GM06990 (cell line): Measurements from ENCODE around the gene SNRPB.

ENCODE experiments used
- DNase-seq: peaks from one replicate; pipeline ENCODE4 v3.0.0-alpha.2; 2011; ENCODE audit not compliant: insufficient read length; ENCODE audit errors: extremely low read depth
- H3K27me3 ChIP-seq: replicated peaks from 2 replicates; pipeline ENCODE4 v1.6.0; 2011; ENCODE audit warnings: low read length; ENCODE audit not compliant: control insufficient read depth, insufficient read depth
- H3K36me3 ChIP-seq: 2 replicates; pipeline ENCODE4 v1.5.1; 2011; ENCODE audit warnings: low read length; ENCODE audit not compliant: control insufficient read depth, insufficient read depth
- H3K4me3 ChIP-seq: replicated peaks from 2 replicates; pipeline ENCODE4 v1.5.1; 2011; ENCODE audit warnings: low read depth, mild to moderate bottlenecking, control low read depth, low read length
- TF ChIP-seq, protein P1 (sequence below): IDR thresholded peaks from 2 replicates; pipeline ENCODE4 v1.5.1; 2011; ENCODE audit warnings: low read length, control low read depth, mild to moderate bottlenecking, inconsistent platforms; ENCODE audit not compliant: insufficient read depth, poor library complexity, severe bottlenecking

Gene SNRPB

DNA sequence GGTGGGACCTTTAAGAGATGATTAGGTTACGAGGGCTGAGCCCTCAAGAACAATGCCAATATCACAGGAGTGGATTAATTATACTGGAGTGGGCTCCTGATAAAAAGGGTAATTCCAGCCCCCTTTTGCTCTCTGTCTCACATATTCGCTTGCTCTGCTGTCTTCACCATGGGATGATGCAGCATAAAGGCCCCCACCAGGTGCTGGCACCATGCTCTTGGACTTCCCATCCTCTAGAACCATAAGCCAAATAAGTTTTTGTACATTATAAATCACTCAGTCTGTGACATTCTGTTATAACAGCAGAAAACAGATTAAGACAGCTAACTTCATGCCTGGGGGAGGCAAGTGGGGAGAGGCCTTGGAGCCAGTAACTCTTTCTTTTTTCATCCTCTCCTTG is 9.8 kb upstream of the SNRPB start:
- TF ChIP-seq, protein P1, sequence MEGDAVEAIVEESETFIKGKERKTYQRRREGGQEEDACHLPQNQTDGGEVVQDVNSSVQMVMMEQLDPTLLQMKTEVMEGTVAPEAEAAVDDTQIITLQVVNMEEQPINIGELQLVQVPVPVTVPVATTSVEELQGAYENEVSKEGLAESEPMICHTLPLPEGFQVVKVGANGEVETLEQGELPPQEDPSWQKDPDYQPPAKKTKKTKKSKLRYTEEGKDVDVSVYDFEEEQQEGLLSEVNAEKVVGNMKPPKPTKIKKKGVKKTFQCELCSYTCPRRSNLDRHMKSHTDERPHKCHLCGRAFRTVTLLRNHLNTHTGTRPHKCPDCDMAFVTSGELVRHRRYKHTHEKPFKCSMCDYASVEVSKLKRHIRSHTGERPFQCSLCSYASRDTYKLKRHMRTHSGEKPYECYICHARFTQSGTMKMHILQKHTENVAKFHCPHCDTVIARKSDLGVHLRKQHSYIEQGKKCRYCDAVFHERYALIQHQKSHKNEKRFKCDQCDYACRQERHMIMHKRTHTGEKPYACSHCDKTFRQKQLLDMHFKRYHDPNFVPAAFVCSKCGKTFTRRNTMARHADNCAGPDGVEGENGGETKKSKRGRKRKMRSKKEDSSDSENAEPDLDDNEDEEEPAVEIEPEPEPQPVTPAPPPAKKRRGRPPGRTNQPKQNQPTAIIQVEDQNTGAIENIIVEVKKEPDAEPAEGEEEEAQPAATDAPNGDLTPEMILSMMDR = no peak
- Histone ChIP-seq H3K27me3 (no peaks in the 10 kb centered on the region), H3K4me3 (no peak overlapping the region), H3K36me3 (peaks cover 14% of the 10 kb centered on the region)
- DNase-seq = no peak

DNA sequence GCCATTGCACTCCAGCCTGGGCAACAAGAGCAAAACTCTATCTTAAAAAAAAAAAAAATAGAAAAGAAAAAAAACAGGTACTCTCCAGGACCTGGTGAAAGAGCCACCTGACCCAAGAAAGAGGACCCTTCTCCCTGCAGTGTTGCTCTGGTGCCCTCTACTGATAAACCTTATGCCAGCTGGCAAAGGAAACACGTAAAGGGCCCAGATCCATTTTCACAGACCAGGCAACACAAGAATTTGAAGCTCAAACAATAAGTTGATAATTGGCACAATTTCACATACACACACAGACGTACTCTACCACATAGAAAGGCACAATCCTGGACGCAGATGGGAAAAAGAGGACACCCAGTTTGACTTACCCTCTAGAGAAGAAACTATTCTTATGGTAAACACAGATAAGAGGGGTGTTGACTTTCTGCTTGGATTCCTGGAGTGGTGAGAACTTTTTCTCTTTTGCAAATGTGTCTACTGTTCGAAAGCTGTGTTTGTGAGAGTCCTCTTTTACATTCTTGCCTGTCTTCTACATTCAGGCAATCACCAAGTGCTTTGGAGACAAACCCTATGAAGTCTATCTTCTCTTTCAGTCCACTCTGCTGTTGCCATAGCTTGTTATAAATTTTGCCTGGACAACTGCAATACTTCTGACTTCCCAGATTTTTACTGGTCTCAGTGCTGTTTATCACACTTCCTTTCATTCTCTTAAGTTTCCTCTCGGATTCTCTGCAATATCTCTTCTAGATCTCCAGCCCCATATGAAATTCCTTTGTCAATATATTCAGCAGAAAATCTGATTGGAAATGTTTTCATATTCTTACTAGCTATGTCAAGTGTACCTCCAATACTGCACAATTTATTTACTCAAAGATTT is 6.4 kb upstream of the SNRPB start:
- H3K4me3 ChIP-seq = no peak overlapping the region
- H3K27me3 ChIP-seq = no peaks in the 10 kb centered on the region
- no peak for DNase-seq
- TF ChIP-seq, protein P1 = peak; percentile 27
- no peaks in the 10 kb centered on the region; the same call in 1 of the 2 replicates for H3K36me3 ChIP-seq

DNA sequence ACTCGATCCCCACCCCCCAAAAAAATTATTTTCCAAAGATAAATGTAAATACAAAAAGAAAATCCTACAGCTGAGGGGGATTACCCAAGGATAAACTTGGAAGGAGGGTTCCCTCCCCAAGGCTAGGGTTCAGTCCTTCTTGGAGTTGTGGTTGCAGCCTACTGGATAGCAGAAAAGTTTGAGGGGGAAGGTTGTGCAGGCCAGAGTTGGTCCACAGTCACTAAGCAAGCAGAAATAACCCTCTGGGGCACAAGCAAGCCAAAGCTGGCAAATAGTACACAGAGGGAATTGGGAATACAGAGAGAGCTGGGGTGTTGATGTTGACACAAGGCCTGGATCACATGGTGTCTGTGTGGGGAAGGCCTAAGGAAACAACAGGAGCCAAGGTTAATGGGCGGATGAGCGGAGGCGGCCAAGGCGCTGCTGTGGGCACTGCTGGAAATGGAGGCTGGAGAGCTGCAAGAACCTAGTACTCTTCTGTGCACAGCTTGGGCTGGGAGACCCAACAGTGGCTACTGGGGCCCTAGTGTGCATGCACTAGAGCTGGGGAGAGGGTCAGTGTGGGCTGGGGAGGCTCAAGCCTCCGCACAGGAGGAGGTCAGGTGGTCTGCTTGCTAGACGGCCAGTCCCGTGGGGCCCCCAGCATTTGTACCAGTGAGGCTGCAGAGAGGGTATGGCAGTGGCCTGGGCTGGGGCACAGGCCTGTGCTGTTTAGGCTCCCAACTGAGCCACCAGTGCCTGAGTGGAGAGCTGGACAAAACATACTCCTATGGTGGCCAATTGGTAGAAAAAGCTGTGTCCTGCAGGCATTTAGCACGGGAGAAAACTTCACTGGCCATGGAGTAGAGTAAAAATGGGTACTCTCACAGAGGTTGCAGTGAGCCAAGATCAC is 5.5 kb upstream of the SNRPB start:
- TF ChIP-seq, protein P1 = no peak
- Histone ChIP-seq H3K36me3 (no peaks in the 10 kb centered on the region; the same call in 1 of the 2 replicates), H3K27me3 (no peaks in the 10 kb centered on the region)

DNA sequence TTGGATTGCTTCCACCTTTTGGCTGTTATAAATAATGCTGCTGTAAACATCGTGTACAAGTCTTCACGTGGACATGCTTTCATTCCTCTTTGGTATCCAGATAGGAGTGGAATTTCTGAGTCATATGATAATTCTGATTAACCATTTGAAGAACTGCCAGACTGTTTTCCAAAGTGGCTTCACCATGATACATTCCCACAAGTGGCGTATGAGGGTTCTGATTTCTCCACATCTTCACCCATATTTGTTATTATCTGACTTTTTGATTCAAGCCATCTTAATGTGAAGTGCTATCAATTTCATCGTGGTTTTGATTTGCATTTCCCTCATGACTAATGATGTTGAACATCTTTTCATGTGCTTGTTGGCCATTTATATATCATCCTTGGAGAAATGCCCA is 2.9 kb upstream of the SNRPB start:
- no peaks in the 10 kb centered on the region for H3K36me3 ChIP-seq
- DNase-seq = no peak
- TF ChIP-seq, protein P1 = no peak
- H3K4me3 ChIP-seq = no peak overlapping the region
- H3K27me3 ChIP-seq = no peaks in the 10 kb centered on the region

More for the DNA sequence above, 5.5 kb upstream of the SNRPB start:
- no peak for DNase-seq
- H3K4me3 ChIP-seq = no peak overlapping the region

DNA sequence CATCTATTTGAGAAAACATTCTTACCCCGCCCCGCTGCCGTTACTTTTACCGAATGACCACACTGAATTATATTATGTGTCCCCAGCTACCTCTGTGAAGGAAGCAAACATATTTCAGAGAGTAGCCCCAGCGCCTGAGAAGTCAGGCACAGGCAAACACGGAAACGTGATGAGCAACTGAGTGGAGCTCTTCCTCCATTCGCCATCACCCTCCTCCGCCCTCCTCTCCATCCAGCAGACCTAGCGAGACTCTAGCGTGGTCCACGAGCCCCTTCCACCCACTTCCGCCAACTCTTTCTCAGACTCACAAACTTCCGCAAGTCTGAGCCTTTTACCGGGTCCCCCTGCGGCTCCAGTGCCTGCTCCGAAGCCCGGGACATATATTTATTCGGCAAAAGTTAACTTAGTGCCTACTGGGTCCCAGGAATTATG is 582 bp downstream of the SNRPB start:
- Histone ChIP-seq H3K36me3 (peaks cover 21% of the 10 kb centered on the region), H3K4me3 (peak overlapping the region; percentile 98), H3K27me3 (no peaks in the 10 kb centered on the region)
- TF ChIP-seq, protein P1 = no peak
- DNase-seq = no peak
